Left lobe of liver (tissue), 2 donors: Measurements from ENCODE around the gene TXN2. TPM values are rescaled to one million over a fixed set of nuclear protein-coding genes. Genes with fewer than 3 reads are reported as not detected.

Experiments used
- ATAC-seq: fragments of 200-7000 bp; cut with Tn5 transposase; one replicate; pipeline ENCODE4 v1.9.1; 2020; ENCODE audit warnings: mild to moderate bottlenecking, moderate library complexity
- DNase-seq: peaks from one replicate; pipeline ENCODE4 v3.0.0-alpha.2; 2020; ENCODE audit warnings: low spot score
- total RNA-seq: library from RNA; stranded (reverse); gene quantifications from one replicate; pipeline ENCODE4 v1.2.1, GENCODE V29; 2021
- donor health status: DM: no; HTN: no; CAD: no; lungs with moderate emphysema.
- donor health status: DM: no; HTN: yes; CAD: no.

Gene TXN2
- total RNA-seq, 1 donor from 2014 or later = 65.3 TPM

GRCh38 chr22:36486619-36487384 lies 5.4 kb upstream of the TXN2 start:
- DNase-seq (no peak), ATAC-seq (peak; percentile 29)

GRCh38 chr22:36480941-36481392 lies 473 bp downstream of the TXN2 start:
- no peak for DNase-seq
- ATAC-seq = no peak

GRCh38 chr22:36478966-36479365 lies 2.5 kb downstream of the TXN2 start:
- DNase-seq (no peak), ATAC-seq (no peak)

DNA sequence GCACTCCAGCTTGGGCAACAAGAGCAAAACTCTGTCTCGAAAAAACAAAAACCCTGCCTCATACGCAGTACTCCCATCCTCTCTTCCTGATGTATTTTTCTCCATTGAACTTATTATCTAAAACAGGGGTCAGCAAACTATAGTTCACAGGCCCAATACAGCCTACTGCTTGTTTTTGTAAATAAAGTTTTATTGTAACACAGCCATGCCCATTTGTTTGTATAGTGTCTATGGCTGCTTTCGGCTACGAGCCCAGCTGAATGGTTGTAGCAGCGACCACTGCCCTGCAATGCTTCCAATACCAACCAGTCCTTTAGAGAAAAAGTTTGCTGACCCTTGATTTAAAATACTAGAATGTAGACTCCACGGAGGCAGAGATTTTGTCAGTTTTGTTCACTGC lies 6.1 kb downstream of the TXN2 start:
- DNase-seq (no peak), ATAC-seq (no peak)

- ATAC-seq = no peak
- DNase-seq = no peak
Measured at GRCh38 chr22:36472689-36473088, 8.8 kb downstream of the TXN2 start.

DNA sequence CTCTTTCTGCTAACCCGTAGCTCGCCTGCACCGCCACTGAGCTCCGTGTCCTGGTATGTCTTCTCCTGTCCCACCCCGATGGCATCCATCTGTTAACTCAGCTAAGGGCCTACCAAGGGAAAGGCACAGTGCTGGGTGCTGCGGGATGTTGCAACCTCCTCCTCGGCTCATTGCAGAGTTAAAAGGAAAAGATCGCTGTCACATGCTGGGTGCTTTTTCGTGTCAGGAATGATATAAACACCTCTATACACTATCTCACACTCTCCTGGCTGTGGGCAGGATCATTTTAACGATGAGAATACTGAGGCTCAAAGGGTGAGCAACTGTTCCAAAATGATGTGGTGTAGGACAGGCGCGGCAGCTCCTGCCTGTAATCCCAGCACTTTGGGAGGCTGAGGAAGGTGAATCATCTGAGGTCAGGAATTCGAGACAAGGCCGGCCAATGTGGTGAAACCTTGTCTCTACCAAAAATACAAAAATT lies 10.1 kb downstream of the TXN2 start:
- ATAC-seq (no peak), DNase-seq (no peak)

- ATAC-seq (no peak), DNase-seq (no peak)
Measured at GRCh38 chr22:36470994-36471331, 10.5 kb downstream of the TXN2 start.

DNA sequence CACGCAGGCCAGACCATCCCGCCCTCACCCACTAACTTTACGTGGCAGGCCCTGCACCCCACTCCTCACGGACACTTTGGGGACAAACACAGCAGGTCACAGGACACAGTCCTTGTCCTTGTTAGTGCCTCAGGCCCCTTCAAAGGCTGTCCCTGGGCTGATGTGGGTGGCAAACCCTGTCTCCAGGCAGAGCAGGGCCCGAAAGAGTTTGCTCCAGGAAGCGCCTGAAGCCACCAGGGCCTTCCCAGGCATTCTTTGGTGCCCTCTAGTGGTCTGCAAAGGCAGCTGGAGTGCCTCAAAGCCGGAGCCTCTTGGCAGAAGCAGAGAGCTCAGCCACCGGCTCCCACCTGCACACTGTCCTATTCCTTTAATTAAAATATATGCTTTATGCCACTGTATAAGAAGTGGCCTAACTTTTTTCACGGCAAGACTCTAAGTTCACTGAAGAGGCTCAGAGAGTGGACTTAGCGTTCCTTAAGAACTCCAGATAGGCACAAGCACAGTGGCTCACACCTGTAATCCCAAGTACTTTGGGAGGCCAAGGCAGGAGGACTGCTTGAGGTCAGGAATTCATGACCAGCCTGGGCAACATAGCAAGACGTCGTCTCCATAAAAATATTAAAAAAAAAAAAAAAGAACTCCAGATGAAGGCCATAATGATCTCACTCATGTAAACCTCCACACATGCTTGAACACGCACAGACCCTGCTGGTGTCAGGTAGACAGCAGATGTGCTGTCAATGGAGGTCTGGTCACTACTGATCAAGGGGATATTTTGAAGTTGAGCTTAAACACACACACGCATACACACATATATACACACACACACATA lies 11.1 kb downstream of the TXN2 start:
- peak; percentile 91 for ATAC-seq
- DNase-seq = peak; percentile 81

- DNase-seq = no peak
- no peak for ATAC-seq
Measured at GRCh38 chr22:36469094-36469710, 12.2 kb downstream of the TXN2 start.

DNA sequence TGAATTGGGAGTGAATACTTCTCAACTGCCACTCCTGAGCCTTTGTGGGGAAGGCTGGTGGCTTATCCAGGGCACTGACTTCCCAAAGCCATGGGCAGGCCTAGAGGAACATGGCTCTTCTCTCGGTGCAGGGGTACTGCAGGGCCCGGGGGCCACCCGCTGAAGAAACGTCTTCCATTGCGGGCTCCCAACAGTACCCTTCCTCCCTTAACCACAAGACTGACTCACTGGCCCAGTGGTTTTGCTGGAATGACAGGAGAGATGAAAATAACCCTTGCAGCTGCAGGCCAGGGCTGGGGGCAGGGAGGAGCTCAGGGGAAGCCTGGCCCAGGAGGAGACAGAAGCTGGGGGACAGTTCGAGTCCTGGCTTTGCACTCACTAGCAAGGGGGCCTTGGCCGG lies 13.5 kb downstream of the TXN2 start:
- ATAC-seq = no peak

DNA sequence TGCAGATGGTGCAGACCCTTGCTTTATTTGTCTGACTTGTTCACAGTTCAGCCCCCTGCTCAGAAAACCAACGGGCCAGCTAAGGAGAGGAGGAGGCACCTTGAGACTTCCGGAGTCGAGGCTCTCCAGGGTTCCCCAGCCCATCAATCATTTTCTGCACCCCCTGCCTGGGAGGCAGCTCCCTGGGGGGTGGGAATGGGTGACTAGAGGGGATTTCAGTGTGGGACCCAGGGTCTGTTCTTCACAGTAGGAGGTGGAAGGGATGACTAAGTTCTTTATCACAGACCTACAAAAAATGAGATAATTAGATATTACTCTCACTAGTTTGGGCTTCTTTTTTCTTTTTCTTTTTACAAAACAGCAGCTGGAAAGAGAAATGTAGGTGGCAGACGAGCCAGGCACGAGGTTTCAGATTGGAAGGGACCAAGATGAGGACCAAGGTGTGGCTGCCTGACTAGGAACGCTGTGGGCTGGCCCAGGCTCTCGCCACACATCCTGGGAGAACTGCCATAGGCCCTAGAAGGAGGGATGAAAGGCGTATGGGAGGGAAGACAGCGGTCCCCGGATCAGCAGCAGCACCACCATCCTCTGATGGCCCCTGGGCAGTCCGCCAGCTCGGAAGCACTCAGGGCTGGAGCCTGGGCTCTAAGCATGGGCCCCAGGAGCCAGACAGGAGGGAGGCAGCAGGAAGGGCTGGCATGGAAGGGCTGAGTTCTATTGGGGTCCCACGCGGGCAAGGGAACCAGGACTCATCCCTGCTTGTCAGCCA lies 14.2 kb downstream of the TXN2 start:
- DNase-seq (no peak), ATAC-seq (no peak)

More for the DNA sequence above, 13.5 kb downstream of the TXN2 start:
- no peak for DNase-seq

- no peak for ATAC-seq
- DNase-seq = no peak
Measured at GRCh38 chr22:36466258-36466657, 15.2 kb downstream of the TXN2 start.

GRCh38 chr22:36465232-36466021 lies 16.0 kb downstream of the TXN2 start:
- peak; percentile 92 for DNase-seq
- peak; percentile 90 for ATAC-seq

- DNase-seq (no peak), ATAC-seq (no peak)
Measured at GRCh38 chr22:36464715-36465231, 16.7 kb downstream of the TXN2 start.

DNA sequence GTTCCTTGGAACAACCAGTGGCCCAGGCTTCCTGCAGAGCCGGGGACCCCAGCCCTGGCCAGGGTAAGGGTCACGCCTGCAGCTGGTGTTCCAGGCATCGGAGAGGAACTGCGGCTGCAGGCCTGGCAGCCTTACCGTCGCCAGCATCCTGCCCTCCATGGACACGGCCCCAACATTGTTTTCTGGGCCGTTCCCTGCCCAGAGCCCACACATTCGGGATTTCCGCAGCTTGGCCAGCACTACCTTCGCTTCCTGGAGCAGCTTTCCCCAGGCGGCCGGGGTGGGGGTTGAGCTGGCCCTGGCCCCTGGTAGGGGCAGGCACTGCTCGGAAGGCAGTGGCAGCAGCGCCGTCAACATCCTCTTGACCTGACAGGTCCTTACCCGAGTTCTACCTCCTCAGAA lies 17.7 kb downstream of the TXN2 start:
- no peak for DNase-seq
- no peak for ATAC-seq

- DNase-seq (no peak), ATAC-seq (peak; percentile 33)
Measured at GRCh38 chr22:36461665-36462649, 19.5 kb downstream of the TXN2 start.

DNA sequence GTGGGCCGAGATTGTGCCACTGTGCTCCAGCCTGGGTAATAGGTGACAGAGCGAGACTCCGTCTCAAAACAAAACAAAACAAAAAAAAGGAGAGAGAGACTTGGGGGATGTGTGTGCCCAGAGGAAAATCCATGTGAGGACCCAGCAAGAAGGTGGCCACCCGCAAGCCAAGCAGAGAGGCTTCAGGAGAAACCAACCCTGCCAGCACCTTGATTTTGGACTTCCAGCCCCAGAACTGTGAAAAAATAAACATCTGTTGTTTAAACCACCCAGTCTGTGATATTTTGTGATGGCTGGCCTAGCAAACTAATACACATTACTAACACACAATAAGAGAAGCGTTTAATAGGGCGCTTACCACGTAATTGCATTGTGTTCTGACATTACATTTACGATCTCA lies 21.2 kb downstream of the TXN2 start:
- DNase-seq (no peak), ATAC-seq (no peak)

- DNase-seq (no peak), ATAC-seq (no peak)
Measured at GRCh38 chr22:36457688-36458450, 23.6 kb downstream of the TXN2 start.
